ENCODE measurements around the gene TMCC2.
A peak's percentile ranks its signal among the peaks of the same experiment; 100 is the strongest.

Gene TMCC2

DNA sequence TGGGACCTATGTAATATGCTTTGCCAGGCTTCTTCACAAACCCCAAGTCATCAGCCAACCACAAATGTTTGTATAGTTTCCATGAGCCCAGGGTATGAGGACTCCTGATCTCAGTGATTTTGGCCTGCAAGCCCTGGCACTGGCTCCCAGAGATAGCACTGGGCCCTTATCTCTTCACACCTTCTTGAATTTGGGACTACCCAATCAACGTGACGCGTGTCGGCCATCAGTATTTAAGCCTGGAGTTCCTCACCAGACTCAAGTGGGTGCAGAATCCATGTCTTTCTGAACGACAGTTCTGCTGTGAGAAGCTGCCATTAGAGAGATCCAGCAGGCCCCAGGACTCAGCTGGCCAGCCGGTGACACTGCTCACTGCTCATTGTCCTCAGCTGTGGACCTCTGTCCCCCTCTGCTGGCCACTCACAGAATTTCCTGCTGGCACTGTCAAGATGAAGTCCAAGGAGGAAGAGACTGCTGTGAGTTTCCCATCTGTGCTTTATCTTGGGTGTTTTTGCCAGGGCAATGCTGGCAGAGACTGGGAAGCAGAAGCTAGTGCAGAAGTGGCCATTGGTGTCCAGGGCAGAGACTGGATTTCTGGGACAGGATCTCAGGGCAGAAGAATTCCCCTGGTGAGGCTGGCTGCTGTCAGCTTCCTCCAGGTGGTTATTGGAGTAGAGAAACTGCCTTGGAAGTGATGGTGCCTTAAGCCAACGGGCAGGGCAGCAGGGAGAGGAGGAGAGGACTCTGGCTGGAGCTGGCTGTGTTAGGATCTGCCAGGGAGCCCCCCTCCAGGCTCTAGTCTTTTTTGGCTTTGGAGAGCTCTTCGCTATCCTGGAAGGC is 28.4 kb downstream of the TMCC2 start:
- peak; percentile 94 for TF ChIP-seq CTCF (IDR thresholded peaks at IDR 0.05; ENCODE audit: borderline replicate concordance, insufficient read depth, low read depth, low read length)
- no peak overlapping the region for H3K4me3 ChIP-seq (ENCODE audit: low read depth, low read length)

GRCh38 chr1:205256951-205257625 is 29.3 kb downstream of the TMCC2 start:
- H3K4me3 ChIP-seq (ENCODE audit: low read depth, low read length) = no peak overlapping the region
- no peak for TF ChIP-seq CTCF (IDR thresholded peaks at IDR 0.05; ENCODE audit: borderline replicate concordance, insufficient read depth, low read depth, low read length)

- no peak overlapping the region for H3K4me3 ChIP-seq (ENCODE audit: low read depth, low read length)
- no peak for TF ChIP-seq CTCF (IDR thresholded peaks at IDR 0.05; ENCODE audit: borderline replicate concordance, insufficient read depth, low read depth, low read length)
Observed at GRCh38 chr1:205257735-205258134, 30.0 kb downstream of the TMCC2 start.

GRCh38 chr1:205258261-205258691 is 30.5 kb downstream of the TMCC2 start:
- no peak for TF ChIP-seq CTCF (IDR thresholded peaks at IDR 0.05; ENCODE audit: borderline replicate concordance, insufficient read depth, low read depth, low read length)
- no peak overlapping the region for H3K4me3 ChIP-seq (ENCODE audit: low read depth, low read length)

DNA sequence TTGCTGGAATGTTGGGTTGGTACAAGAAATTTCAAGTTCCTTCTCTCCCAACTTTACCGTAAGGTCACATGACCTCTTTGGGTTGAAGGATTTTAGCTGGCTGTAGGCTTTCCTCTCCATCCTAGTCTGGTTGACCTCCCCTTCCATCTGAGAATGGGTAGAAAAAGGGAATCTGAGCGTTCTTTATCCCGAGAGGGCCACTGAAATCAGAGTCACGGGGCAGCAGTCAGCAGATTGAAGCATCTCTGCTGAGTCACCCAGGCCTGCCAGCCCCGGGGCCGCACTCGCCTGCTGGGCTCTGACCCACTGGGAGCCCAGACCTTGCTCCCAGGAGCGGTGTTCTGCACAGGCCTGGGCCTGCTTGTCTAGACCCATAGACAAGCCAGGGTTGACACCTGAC is 31.0 kb downstream of the TMCC2 start:
- no peak for TF ChIP-seq CTCF (IDR thresholded peaks at IDR 0.05; ENCODE audit: borderline replicate concordance, insufficient read depth, low read depth, low read length)
- no peak overlapping the region for H3K4me3 ChIP-seq (ENCODE audit: low read depth, low read length)

DNA sequence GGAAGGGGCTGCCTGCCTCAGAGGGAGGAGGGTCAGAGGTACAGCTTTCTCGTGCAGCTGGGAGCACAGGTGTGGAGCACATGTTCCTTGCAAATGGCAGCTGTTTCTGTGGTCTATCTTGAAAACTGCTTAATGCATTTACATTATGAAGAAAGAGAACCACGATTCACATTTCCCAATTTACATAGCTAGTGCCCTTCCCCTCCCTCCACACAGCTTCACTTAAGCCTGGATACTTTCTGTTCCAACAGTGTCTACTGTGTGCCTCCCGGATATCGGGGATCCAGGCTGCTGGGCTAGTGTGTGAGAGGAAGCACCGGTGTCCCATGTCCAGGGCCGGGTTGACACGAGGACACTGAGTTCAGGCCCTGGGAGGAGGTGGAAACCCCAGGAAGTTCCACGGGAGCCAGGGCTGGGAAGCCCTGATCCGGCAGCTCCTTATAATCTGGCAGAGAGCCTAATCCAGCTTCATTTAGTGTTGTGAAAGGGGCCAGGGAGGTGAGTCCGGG is 31.6 kb downstream of the TMCC2 start:
- no peak for TF ChIP-seq CTCF (IDR thresholded peaks at IDR 0.05; ENCODE audit: borderline replicate concordance, insufficient read depth, low read depth, low read length)
- no peak overlapping the region for H3K4me3 ChIP-seq (ENCODE audit: low read depth, low read length)

Measured in GM12875 (cell line).